NCI-H128 (cell line): ENCODE results near the gene KRTAP4-3.
"Not testable (repeated sequence)": the region's sequence is repeated elsewhere in the genome, so short reads cannot be mapped to it uniquely, and the experiment has no call there.

Experiments used
- DNase-seq: peaks from one replicate; lab custom pipeline; 2025; ENCODE audit not compliant: unreplicated experiment; lab: John Stamatoyannopoulos, UW

The KRTAP4-3 gene

DNA sequence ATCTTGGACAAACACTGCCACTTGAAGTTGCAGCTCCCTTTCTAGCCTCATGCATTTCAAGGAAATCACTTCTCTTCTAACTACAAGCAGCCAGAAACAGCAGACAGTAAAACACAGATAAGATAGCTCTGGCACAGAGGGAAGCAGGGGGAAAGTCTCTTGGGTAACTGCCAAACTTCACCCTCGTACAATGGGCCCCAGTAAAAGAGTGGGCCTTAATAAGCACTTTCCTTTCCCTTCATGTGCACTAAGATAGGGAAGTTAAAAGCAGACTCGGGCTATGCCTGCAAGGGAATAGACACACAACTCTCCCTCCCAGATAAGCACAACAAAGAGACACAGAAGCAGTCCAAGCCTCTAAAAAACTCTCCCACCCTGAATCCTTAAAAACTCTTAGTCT lies 14.2 kb downstream of the KRTAP4-3 start:
- DNase-seq = no peak

DNA sequence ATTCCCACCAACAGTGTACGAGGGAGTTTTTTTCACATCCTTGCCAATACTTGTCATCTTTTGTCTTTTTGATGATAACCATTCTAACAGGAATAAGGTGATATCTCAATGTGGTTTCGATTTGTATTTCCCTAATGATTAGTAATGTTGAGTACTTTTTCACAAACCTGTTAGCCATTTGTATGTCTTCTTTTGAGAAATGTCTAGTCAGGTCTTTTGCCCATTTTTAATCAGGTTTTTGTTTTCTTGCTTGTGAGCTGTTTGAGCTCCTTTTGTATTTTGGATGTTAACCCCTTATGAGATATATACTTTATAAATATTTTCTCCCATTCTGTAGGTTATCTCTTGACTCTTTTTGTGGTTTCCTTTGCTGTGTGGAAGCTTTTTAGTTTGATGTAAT lies 16.5 kb downstream of the KRTAP4-3 start:
- no peak for DNase-seq

DNA sequence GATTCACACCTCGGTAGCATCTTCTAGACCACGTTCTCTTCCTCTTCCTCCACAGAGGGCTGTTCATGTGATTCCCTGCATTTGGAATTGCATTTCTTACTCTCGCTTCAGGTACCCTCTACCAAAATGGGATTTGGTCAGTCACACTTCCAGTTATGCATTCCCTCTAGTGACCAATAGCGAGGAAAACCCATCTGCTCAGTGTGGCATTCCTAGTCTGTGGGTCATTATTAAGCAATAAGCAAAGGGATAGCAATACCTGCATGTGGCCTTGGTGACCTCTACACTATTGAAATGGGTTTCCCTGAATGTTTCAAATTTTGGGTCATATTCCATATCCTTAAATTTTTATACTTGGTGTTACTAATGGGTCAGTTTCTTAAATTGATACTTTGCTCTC lies 18.0 kb downstream of the KRTAP4-3 start:
- DNase-seq = no peak

DNA sequence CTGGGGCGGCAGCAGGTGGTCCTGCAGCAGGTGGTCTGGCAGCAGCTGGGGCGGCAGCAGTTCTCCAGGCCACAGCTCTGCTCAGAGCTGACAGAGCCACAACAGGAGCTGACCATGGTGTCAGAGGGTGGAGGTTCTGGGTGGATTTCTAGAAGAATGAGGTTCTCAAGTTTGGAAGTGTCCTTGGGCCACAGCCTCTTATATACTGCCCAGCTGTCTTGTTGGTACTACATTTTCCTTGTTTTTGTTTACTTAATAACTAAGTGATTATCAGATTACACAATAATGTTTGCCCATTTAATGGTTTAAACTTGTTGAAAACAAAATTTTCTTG lies 18.4 kb downstream of the KRTAP4-3 start, which contains the start of gene KRTAP4-5:
TSS of gene KRTAP4-5 (minus strand) at position 174 of the 334 bp plus-strand sequence. CDS start at position 116, 58 bp downstream.
- DNase-seq = no peak

DNA sequence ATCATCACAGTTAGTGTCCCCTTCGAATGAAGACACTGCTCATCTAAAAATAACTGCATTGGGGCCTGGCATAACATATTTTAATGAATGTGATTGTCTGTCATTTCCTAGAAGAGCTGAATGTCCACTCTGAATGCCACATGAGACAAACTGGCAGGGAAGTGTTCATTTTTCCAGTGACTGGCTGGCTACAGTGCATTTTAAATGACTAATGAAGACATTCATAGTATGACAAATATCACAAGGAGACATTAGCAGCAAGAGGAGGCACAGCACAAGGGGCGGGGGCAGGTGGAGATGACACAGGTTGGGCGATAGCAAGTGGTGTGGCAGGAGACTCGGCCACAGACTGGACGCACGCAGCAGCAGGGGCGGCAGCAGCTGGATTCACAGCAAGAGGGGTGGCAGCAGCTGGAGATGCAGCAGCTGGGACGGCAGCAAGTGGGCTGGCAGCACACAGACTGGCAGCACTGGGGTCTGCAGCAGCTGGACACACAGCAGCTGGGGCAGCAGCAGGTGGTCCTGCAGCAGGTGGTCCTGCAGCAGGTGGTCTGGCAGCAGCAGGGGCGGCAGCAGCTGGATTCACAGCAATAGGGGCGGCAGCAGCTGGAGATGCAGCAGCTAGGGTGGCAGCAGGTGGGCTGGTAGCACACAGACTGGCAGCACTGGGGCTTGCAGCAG lies 18.9 kb downstream of the KRTAP4-3 start:
- not testable (repeated sequence) for DNase-seq

DNA sequence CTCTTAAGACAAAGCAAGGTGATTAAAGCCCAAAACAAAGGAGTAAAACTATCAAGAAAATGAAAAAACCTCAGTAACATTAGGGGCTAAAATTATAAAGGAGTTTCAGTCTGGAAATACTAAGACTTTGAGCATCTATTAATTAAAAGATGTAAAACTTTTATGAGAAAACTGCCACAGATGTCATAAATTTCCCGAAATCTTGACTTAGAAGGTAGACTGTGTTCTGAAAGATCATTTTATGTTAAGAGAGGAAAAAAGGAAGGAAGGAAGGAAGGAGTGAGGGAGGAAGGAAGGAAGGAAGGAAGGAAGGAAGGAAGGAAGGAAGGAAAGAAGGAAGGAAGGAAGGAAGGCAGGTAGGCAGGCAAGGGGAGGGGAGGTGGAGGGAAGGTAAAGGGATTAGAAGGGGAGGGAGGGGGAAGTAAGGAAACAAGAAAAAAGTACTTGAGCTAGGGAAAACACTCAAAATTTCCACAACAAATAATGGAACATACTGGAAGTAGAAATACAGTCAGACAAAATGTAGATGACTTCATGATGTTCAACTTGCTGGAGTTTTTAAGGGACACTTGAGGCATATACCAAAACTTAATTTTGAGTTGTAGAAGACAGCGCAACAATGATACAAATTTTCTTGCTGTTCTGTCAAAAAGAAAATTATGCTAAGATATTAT lies 20.4 kb downstream of the KRTAP4-3 start:
- no peak for DNase-seq

DNA sequence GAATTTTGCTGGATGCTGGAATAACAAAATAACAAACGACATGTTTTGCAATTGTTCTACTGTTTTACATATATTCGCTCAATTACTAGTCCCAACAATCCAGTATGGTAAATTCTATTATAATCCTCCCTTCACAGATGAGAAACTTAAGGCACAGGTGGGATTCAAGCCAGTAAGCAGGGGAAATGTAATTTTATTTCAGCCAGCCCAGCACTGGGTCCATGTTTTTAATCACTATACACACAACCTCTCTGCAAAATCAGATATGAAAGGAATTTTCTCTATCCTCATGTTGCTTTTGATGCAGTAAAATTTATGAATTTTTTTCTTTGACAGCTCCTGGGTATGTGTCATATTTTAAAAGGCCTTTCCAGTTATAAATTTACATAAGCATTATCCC lies 22.8 kb downstream of the KRTAP4-3 start:
- no peak for DNase-seq

DNA sequence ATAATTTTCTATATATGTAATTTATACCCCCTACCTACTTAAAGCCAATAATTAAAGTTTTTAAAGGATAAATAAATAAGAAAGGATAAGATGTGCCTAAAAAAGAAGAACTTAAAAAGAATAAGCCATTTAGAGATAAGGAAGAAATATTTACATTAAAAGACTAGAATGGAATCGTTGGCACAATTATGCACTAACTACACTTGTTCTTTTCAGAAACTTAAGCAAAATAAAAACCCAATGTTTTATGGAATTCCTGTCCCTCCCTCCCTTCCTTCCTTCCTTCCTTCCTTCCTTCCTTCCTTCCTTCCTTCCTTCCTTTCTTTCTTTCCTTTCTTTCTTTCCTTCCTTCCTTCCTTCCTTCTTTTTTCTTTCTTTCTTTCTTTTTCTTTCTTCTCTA lies 23.2 kb downstream of the KRTAP4-3 start:
- no peak for DNase-seq

DNA sequence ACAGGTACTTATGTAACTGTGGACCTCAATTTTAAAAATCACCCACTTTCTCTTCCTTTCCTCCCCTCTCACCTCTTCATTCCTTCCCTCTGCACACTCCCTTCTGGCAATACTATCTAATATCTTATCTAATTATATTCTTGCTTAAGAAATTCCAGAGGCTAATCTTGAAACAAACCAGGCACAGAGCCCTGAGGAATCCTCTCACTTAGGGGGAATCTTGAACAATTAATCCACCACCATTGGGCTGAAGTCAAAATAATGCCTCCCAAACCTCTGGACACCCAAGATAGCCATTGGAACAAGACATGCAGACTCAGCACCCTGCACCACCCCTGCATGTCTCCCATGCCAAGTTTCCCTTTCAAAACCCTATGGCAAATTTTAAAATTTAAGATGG lies 26.7 kb downstream of the KRTAP4-3 start:
- DNase-seq = no peak

DNA sequence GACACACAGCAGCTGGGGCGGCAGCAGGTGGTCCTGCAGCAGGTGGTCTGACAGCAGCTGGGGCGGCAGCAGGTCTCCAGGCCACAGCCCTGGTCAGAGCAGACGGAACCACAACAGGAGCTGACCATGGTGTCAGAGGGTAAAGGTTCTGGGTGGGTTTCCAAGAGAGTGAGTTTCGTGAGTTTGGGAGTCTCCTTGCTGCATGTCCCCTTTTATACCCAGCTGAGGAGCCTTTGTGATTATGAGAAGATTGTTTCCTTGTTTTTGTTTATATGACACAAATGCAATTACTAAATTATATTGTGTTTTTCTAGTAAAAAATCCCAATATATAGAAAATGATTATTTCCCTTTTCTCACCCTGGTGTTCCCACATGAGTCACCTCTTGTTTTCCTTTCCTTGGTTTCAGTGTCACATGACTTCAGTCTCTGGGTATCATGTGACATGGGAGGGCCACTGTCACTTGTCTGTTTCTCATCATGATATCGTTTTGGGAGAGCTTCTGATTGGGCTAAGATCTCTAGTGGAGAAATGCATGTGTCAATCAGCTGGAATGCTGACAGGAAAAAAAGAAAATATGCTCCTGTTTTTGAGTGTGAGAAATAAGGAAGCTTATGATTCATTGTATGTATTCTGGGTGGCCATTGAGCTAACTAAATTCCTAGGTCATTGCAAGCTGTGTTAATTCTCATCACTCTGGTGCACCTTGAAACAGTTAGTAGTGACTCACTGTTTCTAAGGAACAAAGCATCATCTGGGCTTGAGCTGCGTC lies 27.5 kb downstream of the KRTAP4-3 start, which contains the start of gene KRTAP4-6:
TSS of gene KRTAP4-6 (minus strand) at position 185 of the 772 bp plus-strand sequence. CDS start at position 128, 57 bp downstream.
- no peak for DNase-seq

DNA sequence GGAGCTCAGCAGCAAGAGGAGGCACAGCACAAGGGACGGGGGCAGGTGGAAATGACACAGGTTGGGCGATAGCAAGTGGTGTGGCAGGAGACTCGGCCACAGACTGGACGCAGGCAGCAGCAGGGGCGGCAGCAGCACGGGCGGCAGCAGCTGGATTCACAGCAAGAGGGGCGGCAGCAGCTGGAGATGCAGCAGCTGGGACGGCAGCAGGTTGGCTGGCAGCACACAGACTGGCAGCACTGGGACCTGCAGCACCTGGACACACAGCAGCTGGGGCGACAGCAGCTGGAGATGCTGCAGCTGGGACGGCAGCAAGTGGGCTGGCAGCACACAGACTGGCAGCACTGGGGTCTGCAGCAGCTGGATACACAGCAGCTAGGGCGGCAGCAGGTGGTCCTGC lies 28.2 kb downstream of the KRTAP4-3 start:
- DNase-seq = not testable (repeated sequence)

DNA sequence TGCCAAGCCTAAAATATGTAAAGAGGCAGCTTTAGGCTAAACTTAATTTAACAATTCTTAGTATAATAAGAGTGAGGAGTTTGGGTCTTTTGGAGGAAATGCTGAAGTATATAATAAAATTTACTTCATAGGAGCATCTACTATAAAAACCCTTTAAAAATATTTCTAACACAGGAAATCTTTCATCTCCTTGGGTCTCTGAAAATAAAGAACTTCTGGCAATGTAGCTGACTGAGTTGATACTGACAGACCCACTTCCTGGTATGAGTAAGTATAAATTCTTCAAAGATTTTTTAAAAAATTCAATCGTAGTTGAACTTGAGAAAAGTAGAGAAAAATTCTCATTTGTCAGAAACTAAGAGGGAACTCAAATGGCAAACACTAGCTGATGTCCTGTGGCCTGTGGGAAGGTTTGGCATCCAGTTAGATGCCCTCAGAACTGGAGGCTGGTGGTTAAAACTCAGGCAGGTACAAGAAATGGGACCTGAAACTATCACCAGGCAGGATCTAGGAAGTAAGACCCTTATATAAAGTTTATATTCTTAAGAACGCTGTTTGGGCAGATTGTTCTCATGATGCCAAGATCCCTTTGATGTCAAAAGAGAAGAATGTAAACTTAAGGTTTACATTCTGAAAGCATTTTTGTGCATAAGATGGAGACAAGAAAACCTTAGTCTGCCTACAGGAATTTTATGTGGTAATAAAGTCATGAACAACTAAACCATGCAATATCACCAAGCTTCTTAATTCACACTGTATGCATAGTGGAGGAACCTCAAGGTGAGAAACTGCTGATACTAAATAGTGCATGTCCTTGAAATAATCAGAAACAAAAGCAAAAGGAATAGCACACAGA lies 33.9 kb downstream of the KRTAP4-3 start:
- DNase-seq = no peak

DNA sequence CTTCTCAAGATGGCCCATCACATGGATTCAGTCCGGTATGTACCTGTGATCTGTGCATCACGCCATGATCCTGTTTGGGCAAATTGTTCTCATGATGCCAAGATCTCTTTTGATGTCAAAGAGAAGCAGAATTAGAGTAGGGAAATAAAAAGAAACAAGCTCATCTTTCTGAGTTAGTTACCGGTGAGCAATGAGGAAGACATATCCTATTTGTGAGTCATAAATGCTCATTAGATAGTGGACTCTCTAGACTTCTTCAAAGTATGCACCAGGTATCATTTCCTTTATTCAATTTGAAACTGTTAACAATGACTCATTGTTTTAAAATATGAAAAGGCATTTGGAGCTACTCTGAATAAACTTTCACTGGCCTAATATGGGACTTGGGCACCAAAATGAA lies 36.0 kb downstream of the KRTAP4-3 start:
- no peak for DNase-seq

DNA sequence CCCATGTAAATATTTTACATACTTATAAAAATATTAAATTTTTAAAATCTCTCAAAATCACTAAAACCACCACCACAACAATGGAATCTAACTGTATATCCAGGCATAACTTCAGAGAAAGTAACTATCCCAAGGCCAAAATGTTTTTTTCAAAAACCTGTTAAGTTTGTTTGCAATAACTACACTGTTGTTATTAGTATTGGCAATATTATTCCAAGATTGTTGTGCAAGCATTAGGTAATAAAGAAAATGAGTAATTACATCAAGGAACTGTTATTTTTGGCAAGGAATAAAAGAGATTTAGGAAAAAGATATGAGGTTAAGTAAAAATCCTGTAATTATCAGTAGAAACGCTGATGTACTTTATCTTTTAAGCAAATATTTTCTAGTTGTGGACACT lies 40.6 kb downstream of the KRTAP4-3 start:
- no peak for DNase-seq

DNA sequence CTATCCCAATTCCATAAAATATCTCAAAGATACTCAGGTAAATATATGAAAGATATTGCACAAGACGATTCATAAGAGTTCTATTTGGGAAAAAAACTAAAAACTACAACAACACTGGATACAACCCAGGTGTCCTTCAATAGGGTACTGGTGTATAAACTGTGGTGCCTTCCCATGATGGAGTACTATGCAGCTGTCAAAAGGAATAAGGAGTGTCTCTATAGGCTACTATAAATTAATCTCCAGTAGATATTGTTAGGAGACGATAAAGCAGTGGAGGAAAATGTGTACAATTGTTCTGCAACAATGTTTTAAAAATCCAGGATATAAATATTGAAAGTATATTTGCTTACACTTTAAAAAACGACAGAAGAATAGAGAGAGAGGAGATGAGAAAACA lies 41.6 kb downstream of the KRTAP4-3 start:
- no peak for DNase-seq

DNA sequence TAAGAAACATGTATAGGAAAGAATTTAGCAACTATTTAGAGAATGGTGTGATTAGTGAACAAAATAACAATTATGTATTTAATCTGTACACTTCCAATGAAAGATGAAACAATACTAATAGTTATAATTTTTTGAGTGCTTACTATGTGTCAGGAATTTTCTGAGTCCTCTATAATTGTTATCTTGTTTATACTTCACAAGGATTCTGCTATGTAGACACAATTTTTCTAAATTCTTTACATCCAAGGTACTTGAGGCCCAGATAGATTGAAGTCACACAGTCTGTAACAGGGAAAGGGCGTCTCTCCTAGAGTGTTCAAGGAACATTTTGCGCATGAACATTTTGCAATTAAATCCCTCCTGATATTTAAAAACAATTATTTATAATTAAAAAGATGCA lies 43.0 kb downstream of the KRTAP4-3 start:
- DNase-seq = no peak

DNA sequence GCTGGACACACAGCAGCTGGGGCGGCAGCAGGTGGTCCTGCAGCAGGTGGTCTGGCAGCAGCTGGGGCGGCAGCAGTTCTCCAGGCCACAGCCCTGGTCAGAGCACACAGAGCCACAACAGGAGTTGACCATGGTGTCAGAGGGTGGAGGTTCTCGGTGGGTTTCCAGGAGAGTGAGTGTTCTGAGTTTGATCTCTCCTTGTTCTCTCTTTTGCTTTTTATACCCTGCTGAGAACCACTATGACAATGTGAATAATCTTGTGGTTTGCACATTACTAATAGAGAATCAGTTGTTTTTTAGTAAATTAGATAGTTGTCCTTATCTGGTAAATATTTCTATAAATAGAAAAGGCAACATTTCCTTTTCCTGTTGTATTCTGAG lies 44.0 kb downstream of the KRTAP4-3 start, which contains the start of gene KRTAP4-12:
TSS of gene KRTAP4-12 (minus strand) at position 192 of the 381 bp plus-strand sequence. CDS start at position 132, 60 bp downstream.
- not testable (repeated sequence) for DNase-seq

DNA sequence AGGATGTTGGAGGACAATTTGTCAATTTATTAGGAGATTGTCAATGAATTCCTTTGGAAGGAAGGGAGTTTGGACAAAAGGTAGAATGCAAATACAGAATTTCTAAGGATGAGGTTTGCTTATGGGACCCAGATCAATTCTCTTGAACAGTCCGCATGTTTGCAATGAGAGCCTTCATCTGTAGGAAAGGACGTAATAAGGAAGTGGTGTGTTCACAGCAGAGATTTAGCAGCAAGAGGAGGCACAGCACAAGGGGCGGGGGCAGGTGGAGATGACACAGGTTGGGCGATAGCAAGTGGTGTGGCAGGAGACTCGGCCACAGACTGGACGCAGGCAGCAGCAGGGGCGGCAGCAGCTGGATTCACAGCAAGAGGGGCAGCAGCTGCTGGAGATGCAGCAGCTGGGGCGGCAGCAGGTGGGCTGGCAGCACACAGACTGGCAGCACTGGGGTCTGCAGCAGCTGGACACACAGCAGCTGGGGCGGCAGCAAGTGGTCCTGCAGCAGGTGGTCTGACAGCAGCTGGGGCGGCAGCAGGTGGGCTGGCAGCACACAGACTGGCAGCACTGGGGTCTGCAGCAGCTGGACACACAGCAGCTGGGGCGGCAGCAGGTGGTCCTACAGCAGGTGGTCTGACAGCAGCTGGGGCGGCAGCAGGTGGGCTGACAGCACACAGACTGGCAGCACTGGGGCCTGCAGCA lies 44.6 kb downstream of the KRTAP4-3 start:
- not testable (repeated sequence) for DNase-seq

DNA sequence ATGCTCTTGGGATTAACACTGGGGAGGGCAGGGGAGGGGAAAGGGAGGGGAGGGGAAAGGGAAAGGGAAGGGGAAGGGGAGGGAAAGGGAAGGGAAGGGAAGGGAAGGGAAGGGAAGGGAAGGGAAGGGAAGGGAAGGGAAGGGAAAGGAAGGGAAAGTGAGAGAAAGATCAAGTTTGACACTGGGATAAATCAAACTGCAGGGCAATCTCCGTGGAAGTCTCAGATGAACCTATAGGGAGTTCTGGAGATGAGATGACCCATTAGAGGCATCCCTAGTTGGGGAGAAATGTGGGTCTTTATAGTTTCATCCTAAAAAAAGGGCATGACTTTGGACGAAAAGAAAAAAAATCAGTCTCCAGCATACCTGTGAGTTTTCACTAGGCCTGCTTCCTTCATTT lies 46.3 kb downstream of the KRTAP4-3 start:
- no peak for DNase-seq
